PC-3 (cell line): Measurements from ENCODE around the gene TBXT.

ENCODE experiments used
- CTCF ChIP-seq: fragments of 300-600 bp; sonication (generic); conservative IDR thresholded peaks from 2 replicates; pipeline ENCODE4 v1.5.1; 2017; ENCODE audit warnings: antibody characterized with exemption, low read depth, mild to moderate bottlenecking, low read length
- EZH2 ChIP-seq: fragments of 300-600 bp; sonication (generic); IDR thresholded peaks from one replicate; pipeline ENCODE4 v1.6.1; 2017; ENCODE audit warnings: antibody characterized with exemption, mild to moderate bottlenecking, low read length; ENCODE audit not compliant: unreplicated experiment
- EZH2phosphoT487 ChIP-seq: fragments of 300-600 bp; sonication (generic); IDR thresholded peaks from 2 replicates; pipeline ENCODE4 v1.6.1; 2018; ENCODE audit warnings: mild to moderate bottlenecking, antibody characterized with exemption, low read length, borderline replicate concordance

GRCh38 chr6:166145751-166146150 lies 21.9 kb downstream of the TBXT start:
- TF ChIP-seq CTCF (no peak), EZH2phosphoT487 (no peak), EZH2 (no peak)
